GM03348 (cell line): ENCODE data around the gene CCDC159.
"Not testable (repeated sequence)": the region's sequence is repeated elsewhere in the genome, so short reads cannot be mapped to it uniquely, and the experiment has no call there.

ENCODE experiments used
- DNase-seq: peaks from one replicate; pipeline ENCODE4 v3.0.0; 2012; ENCODE audit warnings: low spot score

CCDC159 gene, protein sequence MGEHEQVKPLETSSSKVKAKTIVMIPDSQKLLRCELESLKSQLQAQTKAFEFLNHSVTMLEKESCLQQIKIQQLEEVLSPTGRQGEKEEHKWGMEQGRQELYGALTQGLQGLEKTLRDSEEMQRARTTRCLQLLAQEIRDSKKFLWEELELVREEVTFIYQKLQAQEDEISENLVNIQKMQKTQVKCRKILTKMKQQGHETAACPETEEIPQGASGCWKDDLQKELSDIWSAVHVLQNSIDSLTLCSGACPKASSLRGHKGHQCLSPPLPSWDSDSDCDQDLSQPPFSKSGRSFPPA

DNA sequence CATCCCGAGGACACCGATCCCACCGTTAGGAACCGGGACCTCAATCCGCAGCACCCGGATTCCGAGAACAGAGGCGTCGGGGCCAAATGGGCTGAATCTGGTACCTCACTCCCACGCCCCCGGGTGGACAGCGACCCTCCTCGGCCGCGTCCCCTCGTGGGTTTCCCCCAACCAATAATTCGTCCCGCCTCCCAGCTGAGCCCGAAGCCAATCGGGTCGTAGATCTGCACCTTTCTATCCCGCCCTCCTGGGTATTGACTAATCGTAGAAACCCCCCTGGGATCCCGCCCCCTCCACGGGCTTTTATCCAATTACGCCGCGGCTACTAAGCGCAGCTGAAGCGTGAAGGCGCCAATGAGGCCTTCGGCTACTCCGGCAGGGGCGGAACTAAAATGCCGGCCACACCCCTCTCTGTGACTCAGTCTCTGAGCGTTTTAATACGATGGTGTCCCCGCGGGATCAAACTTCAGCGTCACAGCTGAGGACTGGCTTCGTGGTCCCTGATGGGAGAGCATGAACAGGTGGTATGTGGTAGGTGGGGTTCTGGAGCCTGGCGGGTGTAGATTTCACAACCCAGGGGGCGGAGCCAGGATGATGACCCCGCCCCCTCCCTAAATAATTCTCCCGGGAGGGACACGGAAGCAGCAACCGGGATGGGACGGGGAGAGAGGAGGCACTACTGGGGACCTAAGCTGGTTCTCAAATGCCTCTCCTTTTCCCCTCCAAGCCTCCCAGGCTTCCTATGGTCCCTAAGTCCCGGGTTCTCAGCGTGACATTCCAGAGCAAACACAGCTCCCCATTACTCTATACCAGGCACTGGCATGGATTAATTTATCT is at the start of gene CCDC159, which contains the start of gene TMEM205:
CCDC159 (plus strand) TSS at position 416 of the 837 bp plus-strand sequence; CDS start at position 504, 88 bp downstream.
TMEM205 (minus strand) TSS at position 165 of the 837 bp plus-strand sequence. CDS start 649 bp downstream, outside the sequence.
- DNase-seq = peak; percentile 96

- no peak for DNase-seq
Measured at GRCh38 chr19:11299946-11300810, 46.1 kb upstream of the CCDC159 start.

DNA sequence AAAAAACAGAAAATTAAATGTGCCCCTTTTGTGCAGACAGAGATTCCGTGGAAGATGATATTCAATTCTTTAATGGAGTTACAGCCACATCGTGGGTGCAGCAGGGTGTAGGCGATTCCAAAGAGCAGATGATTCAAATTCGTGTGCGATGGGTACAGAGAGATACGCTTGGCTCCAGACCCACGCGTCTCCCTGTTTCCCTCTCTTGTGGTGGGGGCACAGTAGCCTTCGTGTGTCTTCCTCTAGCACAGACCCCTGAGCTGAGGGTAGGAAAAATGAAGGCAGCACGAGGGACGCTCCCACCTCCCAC is 45.6 kb upstream of the CCDC159 start:
- no peak for DNase-seq

- DNase-seq = no peak
Measured at GRCh38 chr19:11304936-11305335, 41.4 kb upstream of the CCDC159 start.

- DNase-seq = no peak
Measured at GRCh38 chr19:11306337-11306736, 40.0 kb upstream of the CCDC159 start.

DNA sequence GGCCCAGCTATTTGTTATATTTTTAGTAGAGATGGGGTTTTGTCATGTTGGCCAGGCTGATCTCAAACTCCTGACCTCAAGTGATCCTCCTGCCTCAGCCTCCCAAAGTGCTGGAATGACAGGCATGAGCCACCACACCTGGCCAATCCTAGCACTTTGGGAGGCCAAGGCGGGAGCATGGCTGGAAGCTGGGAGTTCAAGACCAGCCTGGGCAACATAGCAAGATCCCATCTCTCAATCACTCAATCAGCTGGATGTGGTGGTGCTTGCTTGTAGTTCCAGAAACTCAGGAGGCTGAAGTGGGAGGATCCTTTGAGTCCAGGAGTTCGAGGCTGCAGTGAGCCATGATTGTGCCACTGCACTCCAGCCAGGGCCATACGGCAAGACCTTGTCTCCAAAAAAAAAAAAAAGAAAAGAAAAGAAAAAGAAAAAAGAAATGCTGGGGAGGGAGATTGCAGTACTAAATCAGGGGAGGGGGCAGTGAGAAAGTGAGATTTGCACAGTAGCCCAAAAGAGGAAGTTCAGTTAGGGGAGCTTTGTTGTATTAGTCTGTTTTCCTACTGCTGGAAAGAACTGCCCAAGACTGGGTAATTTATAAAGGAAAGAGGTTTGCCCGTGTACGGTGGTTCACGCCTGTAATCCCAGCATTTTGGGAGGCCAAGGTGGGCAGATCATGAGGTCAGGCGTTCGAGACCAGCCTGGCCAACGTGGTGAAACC is 25.9 kb upstream of the CCDC159 start:
- not testable (repeated sequence) for DNase-seq

GRCh38 chr19:11321191-11322126 is 24.9 kb upstream of the CCDC159 start:
- no peak for DNase-seq

GRCh38 chr19:11322269-11323024 is 23.9 kb upstream of the CCDC159 start:
- no peak for DNase-seq

DNA sequence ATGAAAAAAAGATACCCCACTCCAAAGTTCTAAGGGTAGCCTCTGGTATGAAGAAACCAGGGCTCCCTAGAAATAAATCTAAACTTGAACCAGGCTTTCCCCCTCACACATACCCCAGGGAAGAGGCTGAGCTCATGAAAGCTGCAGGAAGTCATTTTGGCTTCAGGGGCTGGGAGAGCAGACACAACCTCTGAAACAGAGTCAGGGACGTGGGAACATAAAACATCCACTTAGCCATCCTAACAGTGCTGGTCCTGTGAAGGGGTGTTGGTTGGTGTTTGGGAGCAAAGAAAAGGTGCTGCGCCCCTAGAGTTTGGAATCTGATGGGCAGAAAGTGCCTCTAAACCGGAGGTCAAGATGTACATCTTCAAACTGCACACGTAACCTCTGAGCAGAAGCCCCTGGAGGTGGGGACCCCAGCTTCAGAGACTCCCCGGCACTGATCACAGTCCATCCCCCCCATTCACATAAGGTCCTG is 22.7 kb upstream of the CCDC159 start:
- no peak for DNase-seq

DNA sequence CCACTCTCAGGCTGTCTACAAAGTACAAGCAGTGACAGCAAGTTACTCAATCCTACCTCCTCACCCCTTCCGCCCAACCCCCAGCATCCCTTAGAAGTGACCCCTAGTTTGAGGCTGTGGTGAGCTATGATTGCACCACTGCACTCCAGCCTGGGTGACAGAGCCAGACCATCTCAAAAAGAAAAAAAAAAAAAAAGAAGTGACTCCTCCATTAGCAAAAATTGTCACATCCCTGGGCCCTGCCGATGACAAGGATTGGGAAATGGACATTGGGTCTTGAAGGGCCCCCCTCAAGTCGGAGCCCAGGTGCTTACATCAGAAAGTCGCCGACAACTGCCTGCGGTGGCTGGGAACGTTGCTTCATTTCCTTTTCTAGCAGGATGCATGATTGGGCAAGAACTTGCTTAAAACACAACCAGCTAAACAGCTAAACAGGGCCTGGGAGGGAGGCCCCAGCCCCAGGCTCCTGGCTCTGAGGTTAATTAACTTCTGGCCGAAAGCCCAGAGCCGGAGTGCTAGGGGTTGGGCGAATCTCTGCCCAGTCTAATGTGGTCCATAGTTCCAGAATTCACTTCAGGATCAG is 22.1 kb upstream of the CCDC159 start:
- DNase-seq = peak; percentile 94

DNA sequence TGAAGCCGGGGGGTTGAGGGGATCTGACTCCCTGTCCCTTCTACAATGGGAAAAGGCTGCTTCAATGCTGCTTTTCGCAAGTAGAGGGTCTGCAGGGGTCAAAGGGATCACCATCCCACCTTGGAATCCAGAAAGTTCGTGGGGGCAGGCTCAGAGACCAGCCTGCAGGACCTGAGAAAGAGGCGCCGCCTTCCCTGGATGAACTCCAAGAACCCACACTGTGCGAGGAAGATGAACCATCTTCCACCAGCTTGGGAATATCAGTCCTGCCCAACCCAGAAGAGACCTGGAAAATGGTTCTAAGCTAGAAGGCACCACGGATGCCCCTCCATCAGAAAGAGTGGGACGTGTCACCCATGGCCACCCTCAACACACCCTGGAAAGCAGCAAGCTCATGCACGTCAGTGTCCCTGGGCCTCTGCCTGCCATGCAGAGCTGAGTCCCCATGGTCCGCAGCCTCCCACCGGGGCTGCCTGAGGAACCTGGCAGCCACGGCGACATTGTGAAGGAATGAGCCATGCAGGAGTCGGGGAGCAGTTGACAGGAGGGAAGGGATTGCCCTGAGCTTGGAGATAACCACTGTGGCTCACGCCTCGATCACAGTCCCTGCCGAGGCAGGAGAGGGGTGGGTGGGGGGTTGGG is 21.4 kb upstream of the CCDC159 start:
- no peak for DNase-seq

DNA sequence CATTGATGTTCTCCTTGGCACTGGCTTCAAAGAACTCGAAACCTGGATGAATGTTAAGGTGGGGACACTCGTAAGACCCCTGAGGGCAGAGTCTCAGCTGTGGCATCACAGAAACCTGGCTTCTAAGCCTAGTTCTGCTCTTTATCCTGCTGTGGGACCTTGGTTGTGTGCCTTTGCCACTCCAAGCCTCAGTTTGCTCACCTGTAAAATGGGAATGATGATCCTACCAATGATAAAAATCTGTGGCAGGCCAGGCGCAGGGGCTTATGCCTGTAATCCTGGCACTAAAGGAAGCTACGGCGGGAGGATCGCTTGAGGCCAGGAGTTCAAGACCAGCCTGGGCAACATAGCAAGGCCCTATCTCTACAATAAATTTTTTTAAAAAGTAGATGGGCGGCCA is 20.8 kb upstream of the CCDC159 start:
- no peak for DNase-seq

- no peak for DNase-seq
Measured at GRCh38 chr19:11330127-11330526, 16.2 kb upstream of the CCDC159 start.

DNA sequence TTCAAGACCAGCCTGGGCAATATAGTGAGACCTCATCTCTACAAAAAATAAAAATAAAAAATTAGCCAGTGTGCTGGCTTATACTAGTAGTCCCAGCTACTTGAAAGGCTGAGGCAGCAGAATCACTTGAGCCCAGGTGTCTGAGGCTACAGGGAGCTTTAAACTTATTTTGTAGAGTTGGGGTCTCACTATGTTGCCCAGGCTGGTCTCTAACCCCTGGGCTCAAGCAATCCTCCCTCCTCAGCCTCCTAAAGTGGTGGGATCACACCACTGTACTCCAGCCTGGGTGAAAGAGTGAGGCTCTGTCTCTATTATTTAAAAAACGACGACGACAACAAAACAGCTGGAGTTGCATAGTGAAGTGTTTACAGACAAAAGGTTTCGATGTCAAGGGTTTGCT is 14.8 kb upstream of the CCDC159 start:
- DNase-seq = no peak

GRCh38 chr19:11332822-11333221 is 13.5 kb upstream of the CCDC159 start:
- DNase-seq = no peak

- DNase-seq = not testable (repeated sequence)
Measured at GRCh38 chr19:11333838-11334237, 12.5 kb upstream of the CCDC159 start.

DNA sequence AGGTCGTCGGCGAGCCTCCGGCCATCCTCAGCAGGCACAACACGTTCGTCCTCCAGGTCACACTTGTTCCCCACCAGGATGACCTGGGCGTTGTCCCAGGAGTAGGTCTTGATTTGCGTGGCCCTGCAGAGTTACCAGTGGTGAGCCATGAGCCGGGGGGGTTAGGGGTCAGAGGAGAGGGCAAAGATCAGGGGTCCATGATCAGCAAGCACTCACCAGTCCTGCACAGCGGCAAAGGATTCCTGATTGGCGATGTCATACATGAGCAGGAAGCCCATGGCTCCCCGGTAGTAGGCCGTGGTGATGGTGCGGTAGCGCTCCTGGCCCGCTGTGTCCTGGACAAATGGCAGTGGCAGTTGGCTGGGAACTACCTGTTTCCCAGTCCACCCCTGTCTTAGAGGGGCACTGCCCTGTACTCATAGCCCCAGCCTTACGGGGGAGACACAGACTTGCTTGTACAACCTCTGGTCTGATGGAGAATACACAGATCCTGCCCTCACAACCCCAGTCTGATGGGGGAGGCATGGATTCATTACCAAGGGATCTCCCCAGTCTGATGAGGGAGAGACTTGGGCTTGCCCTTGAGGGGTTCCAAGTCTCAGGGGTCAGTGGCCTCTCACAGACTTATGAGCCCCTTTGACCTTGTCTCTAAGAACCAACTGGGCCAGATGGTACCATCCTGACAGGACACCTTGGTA is 10.7 kb upstream of the CCDC159 start:
- DNase-seq = no peak

DNA sequence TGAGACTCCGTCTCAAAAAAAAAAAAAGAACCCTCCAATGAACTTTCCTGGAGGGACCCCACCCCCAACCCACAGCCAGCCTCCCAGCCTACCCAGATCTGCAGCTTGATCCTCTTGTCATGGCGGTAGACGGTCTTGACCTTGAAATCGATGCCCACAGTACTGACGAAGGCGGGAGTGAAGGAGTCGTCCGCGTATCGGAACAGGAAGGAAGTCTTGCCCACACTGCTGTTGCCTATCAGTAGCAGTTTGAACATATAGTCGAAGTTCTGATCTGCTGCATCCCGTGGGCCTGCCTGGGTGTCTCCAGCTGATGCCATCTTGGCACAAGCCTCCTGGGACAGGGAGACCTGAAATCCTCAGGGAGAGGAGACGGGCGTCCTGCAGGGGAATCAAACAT is 9.2 kb upstream of the CCDC159 start:
- DNase-seq = no peak
